ENCODE measurements around the gene TTC28.

DNA sequence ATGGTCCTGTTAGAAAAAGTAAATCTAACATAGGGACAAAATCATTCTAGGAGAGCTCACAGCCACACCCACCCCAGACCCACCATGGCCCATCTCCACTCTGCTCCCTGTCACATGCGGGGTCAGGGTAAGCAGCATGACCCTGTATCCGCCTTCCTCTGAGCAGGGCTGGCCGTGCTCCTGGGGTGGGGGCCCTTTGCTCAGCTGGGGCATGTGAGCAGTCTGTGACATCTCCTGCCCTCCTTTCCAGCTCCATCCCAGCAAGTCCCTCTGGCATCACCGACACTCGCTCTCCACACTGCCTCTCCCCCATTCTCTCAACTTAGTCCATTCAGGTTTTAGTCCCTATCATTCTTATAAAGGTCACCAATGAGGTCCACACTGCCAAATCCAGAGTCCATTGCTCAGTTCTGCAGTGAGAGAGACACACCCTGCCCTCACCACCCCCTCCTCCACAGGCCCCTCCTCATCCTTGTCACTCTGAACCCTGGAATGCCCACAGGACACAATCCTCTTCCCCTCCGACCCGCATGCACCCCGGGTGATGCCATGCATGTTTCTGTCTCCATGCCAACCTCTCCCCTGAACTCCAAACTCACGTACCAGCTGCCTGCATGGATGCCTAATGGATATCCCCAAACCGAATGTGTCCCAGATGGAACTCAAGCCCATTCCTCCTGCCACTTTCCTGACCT lies 695.5 kb downstream of the TTC28 start:
- TF ChIP-seq CTCF (IDR thresholded peaks at IDR 0.05; ENCODE audit: insufficient read depth, low read depth, low read length) (no peak), EZH2 (IDR thresholded peaks at IDR 0.05; ENCODE audit: insufficient read depth, low read length) (no peak)
